GM12873 (cell line): Measurements from ENCODE around the gene BRIP1.

ENCODE experiments used
- CTCF ChIP-seq: IDR thresholded peaks from 2 replicates; pipeline ENCODE4 v1.5.1; 2012; ENCODE audit warnings: low read depth, mild to moderate bottlenecking, moderate library complexity, low read length, control low read depth; ENCODE audit not compliant: insufficient read depth; ENCODE audit errors: missing control alignments

The BRIP1 gene

DNA sequence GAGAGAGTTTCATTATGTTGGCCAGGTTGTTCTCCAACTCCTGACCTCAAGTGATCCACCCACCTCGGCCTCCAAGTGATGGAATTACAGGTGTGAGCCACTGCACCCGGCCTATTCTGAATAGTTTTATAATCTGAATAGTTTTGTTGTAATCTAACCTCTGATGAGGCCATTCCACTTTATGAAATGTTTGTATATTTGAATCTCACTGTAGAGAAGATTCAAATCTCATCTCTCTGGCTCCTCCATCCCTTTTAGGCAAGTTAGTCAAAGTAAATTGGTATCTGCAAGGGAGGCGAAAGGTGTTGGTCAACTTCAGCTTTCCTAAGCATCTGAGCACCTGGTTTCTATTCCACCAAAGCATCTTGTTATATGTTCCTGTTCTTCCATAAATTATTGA is 131.2 kb downstream of the BRIP1 start:
- TF ChIP-seq CTCF: no peak

- TF ChIP-seq CTCF: no peak
Measured at GRCh38 chr17:61731330-61731729, 132.0 kb downstream of the BRIP1 start.

GRCh38 chr17:61729690-61730268 is 133.5 kb downstream of the BRIP1 start:
- no peak for TF ChIP-seq CTCF

DNA sequence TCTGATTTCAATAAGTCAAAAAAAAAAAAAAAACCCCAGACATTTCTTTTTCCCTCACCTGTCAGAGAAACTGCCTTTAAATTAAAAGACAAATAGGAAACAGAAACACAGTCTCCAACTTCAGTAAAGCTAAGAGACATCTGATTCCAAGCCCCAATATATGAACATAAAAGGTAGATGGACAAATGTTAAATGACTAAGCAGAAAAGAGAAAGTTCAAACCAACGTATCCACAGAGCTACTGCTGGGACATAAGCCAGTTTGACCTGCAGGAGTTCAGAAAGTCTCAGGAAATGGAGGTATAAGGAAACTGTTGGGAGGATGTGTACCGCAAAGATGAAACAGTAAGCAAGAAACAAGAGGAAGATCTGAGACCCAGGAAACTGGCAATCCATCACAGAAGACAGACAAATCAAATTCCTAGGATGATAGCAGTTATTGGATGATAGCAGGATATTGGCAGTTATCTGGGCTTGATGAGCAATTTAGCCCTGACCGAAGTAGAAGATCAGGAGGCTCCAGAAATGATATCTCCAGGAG is 135.0 kb downstream of the BRIP1 start:
- TF ChIP-seq CTCF: no peak

DNA sequence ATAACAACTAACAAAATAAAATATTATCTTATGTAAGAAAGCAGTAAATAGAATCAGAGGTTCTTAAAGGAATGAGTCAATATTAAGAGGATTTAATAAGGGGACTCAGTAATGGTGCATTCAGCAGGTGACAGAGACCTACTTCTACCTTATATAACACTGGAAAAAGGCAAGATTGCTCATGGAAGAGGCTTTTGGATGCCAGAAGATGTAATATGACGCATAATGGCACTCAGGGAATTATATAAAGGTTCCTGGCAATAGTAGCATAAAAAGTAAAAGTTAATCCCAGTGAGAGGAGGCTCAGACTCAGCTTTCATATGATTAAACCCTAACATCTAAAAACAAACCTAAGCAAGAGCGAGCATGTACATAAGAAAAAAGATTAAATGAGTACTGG is 136.4 kb downstream of the BRIP1 start:
- TF ChIP-seq CTCF: no peak

GRCh38 chr17:61724777-61725176 is 138.6 kb downstream of the BRIP1 start:
- no peak for TF ChIP-seq CTCF

DNA sequence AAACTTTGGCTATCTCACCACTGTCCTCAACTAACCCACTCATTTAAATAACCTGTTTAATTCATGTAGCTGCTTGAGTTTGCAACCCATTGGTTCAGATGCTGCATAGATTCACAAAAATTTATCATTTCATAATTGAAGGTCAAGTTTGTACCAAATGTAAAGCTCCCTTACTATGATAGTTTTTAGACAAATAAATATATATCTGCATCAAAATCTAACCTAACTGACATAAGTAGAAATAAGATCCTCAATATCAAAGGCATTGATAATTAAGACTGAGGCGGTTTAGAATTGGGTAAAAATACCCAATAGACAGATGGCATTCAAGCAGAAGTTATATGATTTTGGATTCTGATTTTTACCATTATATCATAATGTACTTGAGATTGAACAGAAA is 139.4 kb downstream of the BRIP1 start:
- TF ChIP-seq CTCF: no peak
